ENCODE results near the gene NPW.

NPW gene

GRCh38 chr16:2031081-2031577, 11.5 kb downstream of the NPW start:
- H3K27ac ChIP-seq = peak overlapping the region in 8 of 21 experiments; percentile 19 to 85 (median 40)
- H3K4me3 ChIP-seq = no peak overlapping the region

GRCh38 chr16:2032285-2033056, 12.9 kb downstream of the NPW start:
- H3K4me3 ChIP-seq = peak overlapping the region in 2 of 7 experiments; percentile 23 to 28

GRCh38 chr16:2033057-2033908, 13.7 kb downstream of the NPW start:
- H3K27ac ChIP-seq = peak overlapping the region in 20 of 21 experiments; percentile 47 to 86 (median 76)
- H3K4me3 ChIP-seq = peak overlapping the region; percentile 2 to 28 (median 14)

More at GRCh38 chr16:2032285-2033056, 12.9 kb downstream of the NPW start:
- H3K27ac ChIP-seq = peak overlapping the region in 20 of 21 experiments; percentile 47 to 86 (median 76)

- Histone ChIP-seq H3K27ac (peak overlapping the region in 20 of 21 experiments; percentile 47 to 91 (median 76)), H3K4me3 (peak overlapping the region in 6 of 7 experiments; percentile 2 to 28 (median 18))
These were observed 14.5 kb downstream of the NPW start for GRCh38 chr16:2033909-2034695.

- H3K4me3 ChIP-seq = no peak overlapping the region
- H3K27ac ChIP-seq = peak overlapping the region in 20 of 21 experiments; percentile 37 to 91 (median 66)
These were observed 15.3 kb downstream of the NPW start for GRCh38 chr16:2034696-2035430.

GRCh38 chr16:2035431-2036199, 16.0 kb downstream of the NPW start:
- H3K4me3 ChIP-seq = peak overlapping the region in 1 of 7 experiments; percentile 6
- peak overlapping the region in 20 of 21 experiments; percentile 37 to 91 (median 68) for H3K27ac ChIP-seq

GRCh38 chr16:2036200-2036966, 16.8 kb downstream of the NPW start:
- Histone ChIP-seq H3K4me3 (peak overlapping the region in 1 of 7 experiments; percentile 6), H3K27ac (peak overlapping the region in 20 of 21 experiments; percentile 37 to 91 (median 68))

- H3K4me3 ChIP-seq = no peak overlapping the region
- H3K27ac ChIP-seq = peak overlapping the region in 6 of 21 experiments; percentile 11 to 91 (median 64)
These were observed 17.5 kb downstream of the NPW start for GRCh38 chr16:2037115-2037514.

- no peak overlapping the region for H3K4me3 ChIP-seq
- peak overlapping the region in 17 of 21 experiments; percentile 22 to 83 (median 62) for H3K27ac ChIP-seq
These were observed 18.2 kb downstream of the NPW start for GRCh38 chr16:2037647-2038381.

- Histone ChIP-seq H3K27ac (peak overlapping the region in 18 of 21 experiments; percentile 0 to 83 (median 58)), H3K4me3 (no peak overlapping the region)
These were observed 19.0 kb downstream of the NPW start for GRCh38 chr16:2038382-2039231.

GRCh38 chr16:2039274-2040031, 19.9 kb downstream of the NPW start:
- H3K4me3 ChIP-seq = no peak overlapping the region
- H3K27ac ChIP-seq = peak overlapping the region in 18 of 21 experiments; percentile 7 to 83 (median 58)

- Histone ChIP-seq H3K4me3 (no peak overlapping the region), H3K27ac (peak overlapping the region in 18 of 21 experiments; percentile 7 to 83 (median 46))
These were observed 20.6 kb downstream of the NPW start for GRCh38 chr16:2040041-2040786.

- Histone ChIP-seq H3K4me3 (no peak overlapping the region), H3K27ac (peak overlapping the region in 5 of 21 experiments; percentile 9 to 81 (median 66))
These were observed 21.4 kb downstream of the NPW start for GRCh38 chr16:2040787-2041522.
